Forelimb muscle (tissue), 1 donor: ENCODE data around the gene SH3RF3. TPM values are rescaled to one million over a fixed set of nuclear protein-coding genes. Genes with fewer than 3 reads are reported as not detected.

Experiments
- DNase-seq: peaks from one replicate; pipeline ENCODE4 v3.0.0-alpha.2; 2013; ENCODE audit warnings: low read depth
- polyA plus RNA-seq: library from polyadenylated mRNA; unstranded; fragments of 120-200 nt; gene quantifications from one replicate; pipeline ENCODE4 v1.2.1, GENCODE V29; 2013; ENCODE audit not compliant: insufficient read length

The SH3RF3 gene
- polyA plus RNA-seq, 1 donor, result 3.9 TPM

DNA sequence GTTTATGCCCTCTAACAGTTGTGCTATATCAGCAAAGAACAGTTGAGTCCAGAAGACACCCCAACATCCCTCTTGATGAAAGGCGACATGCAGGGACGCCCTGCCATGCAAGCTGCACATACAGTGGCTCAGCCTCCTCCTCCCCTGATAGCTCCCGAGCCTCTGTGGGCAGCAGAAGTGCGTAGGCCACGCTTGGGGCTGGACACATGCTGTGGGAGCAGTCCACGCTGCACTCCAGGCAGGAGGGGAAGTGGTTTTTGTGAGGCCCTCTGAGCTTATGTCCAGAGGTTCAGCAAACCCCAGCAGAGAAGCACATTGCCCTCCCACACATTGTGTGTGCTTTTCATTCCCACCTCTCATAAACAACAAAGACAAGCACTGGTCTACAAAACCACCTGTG, 322.7 kb downstream of the SH3RF3 start:
- no peak for DNase-seq

- no peak for DNase-seq
Observed at GRCh38 chr2:109452318-109453305, 323.6 kb downstream of the SH3RF3 start.

GRCh38 chr2:109453371-109453995, 324.5 kb downstream of the SH3RF3 start:
- no peak for DNase-seq

GRCh38 chr2:109454304-109454703, 325.3 kb downstream of the SH3RF3 start:
- DNase-seq, result no peak

DNA sequence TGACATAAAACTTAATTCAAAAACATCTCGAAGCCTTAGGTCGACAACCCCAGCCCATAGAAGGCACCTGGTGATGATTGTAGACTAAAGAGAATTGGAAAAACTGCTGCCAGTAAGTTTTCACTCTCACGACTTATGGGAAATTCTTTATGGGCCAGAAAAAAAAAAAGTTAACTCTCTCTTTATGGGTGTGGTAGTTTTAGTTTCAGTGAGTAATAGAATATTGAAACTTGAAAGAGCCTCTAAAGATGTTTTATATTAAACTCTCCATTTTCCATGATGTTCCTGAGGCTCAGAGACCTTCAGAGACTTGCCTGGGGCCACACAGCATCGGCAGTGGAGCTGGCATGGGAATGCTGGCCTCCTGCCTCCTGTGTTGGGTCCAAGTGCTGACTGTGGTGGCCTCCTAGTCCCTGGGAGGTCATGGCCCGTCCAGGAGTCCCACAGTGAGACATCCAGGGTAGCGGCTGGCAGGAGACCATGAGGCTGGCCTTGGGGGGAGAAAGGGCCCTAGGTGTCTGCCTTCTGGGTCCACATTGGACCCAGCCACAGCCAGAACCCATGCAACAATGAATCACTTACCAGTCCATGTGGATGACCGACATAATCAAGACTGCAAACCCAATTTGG, 325.9 kb downstream of the SH3RF3 start:
- no peak for DNase-seq

DNA sequence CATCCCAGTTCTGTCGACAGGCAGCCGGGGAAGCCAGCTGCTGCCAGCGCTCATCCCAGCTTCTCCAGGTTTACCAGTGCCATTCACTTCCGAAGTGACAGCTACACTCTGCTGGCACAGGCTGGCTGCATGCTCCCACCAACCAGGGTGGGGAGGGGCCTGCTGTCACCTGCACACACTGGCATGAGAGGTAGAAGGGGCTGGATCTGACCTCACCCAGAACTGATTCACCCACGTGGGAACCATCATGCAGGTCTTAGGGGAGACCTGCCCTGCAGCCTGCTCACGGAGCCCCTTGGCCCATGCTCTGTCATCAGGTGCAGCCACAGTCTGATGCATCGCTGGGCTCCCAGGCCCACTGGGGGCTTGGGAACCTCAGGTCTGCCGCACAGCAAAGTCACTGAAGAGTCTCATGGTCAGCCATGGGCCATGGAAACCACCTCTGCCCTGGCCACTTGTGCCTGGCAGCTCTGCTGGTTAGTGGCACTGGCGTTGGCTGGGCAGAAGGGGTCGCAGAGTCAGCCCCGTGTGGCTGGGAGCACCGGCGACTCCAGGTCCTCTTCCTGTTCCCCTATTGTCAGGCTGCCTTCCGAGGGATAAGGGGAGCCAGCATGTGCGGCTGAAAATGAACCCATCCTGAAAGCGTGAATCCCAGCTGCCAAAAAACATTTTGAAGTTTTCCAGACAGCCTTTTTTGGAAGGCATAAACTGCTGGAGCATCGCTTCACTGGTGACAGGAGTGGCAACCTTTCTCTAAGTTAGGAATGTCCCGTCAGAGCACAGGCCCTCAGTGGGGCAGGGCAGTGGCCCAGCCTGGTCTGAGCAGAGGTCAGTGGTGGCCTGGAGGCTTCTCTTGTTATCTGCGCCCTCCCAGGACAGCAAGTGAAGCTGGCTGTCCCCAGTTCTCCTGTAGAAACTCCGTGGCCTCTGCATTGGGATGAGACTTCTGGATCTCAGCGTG, 327.0 kb downstream of the SH3RF3 start:
- DNase-seq, result no peak

DNA sequence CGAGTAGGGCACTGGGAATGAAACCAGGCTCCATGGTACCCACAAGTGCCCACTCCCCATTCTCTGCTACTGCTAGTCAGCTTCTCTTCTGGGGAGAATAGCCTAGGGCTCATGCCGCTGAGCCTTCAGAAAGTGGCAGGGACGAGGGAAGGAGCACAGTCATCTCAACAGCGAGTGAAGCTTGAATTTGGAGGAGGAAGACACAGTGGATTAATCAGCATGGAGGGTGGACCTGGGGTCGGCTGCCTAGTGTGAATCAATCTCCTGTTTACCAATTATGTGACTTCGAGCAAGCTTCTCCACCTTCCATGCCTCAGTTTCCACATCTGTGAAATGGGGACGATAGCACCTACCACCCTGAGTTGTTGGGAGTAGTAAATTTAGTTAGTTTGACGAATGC, 327.8 kb downstream of the SH3RF3 start:
- no peak for DNase-seq

DNA sequence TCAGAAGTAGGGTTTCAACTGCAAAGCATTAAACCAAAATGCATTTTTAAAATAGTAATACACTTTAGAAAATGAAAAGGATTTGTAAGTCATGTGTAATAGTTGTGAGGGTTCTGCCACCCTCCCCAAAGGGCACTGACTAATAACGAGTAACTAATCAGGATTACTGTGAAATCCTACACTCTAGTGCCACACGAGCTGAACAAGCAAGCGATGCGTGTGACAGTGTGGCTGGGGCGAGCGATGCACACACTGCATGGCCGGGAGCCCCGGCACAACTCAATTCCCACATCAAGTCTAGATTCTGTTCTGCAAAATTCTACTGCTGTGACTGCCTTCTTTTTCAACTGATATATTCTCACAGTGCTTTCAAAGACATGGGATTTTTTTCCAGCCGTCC, 328.4 kb downstream of the SH3RF3 start:
- DNase-seq, result no peak

- DNase-seq, result no peak
Observed at GRCh38 chr2:109457794-109458193, 328.8 kb downstream of the SH3RF3 start.

GRCh38 chr2:109458512-109458911, 329.5 kb downstream of the SH3RF3 start:
- no peak for DNase-seq

DNA sequence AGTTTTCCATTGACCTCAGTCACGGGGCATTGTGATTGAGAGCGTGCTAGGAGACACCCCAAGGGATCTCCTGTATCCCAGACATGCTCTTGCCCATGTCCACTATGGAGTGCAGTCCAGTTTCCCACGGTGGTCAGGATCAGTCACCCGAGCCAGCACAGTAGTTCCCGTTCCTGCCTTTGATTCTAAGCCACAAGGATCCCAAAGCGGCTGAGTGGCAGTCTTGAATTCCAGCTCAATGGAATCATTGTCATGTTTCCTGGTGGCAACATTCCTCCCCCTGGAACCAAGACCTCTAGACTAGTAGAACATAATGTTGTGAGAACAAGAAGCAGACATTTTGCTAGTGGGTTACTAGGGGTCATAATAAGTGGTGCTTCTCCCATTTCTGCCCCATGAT, 330.5 kb downstream of the SH3RF3 start:
- no peak for DNase-seq

DNA sequence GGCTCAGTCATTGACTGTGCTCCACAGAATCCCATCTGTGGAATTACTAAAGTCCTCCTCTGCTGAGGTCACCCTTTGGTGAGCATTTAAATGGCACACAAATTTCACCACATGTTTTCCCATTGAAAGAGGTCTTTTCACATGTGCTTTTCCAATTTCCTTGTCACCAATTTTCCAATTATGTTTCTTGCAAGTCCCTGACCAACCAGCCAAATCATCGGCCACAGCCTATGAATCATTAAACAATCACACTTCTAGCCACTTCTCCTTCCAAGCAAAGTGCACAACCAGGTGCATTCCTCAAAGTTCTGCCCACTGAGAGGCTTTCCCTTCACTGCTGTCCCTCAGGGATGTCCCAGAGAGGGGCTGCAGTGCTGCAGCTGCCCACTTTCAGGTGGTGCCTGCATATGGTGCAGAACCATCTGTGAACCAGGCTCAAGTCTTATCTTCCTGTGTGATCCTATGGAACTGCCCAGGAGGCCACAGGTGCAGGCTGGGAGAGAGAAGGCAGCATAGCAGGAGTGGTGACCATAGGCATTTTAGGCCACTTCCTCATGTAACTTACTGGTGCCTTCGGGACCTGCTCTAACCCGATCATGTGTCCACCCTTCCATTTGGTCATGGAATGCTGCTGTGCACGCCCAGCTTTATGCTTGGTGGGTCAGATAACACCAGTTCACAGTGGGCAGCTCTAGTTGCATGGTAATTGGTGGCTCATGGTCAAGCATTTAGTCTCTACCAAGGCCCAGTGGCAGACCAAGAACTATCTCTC, 331.7 kb downstream of the SH3RF3 start:
- no peak for DNase-seq

- no peak for DNase-seq
Observed at GRCh38 chr2:109463236-109463635, 334.2 kb downstream of the SH3RF3 start.

- DNase-seq, result no peak
Observed at GRCh38 chr2:109463891-109464290, 334.9 kb downstream of the SH3RF3 start.

- DNase-seq, result no peak
Observed at GRCh38 chr2:109466674-109467575, 337.9 kb downstream of the SH3RF3 start.

DNA sequence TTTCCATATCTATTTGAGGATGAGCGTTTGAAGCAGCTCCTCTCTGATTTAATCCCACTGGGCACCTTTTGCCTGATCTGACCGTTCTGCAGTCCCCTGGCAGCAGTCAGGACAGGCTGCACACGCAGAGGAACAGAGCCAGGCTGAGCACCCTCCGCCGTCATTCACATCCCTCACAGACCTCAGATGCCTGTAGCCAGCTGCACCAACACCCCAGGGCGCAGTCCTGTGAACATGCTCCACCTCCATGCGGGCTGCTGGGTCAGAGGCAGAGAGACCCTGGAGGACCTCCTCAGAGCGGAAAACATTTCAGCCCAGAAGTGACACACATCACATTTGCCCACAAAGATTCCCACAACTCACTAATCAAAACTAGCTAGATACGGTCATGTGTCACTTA, 338.7 kb downstream of the SH3RF3 start:
- no peak for DNase-seq

DNA sequence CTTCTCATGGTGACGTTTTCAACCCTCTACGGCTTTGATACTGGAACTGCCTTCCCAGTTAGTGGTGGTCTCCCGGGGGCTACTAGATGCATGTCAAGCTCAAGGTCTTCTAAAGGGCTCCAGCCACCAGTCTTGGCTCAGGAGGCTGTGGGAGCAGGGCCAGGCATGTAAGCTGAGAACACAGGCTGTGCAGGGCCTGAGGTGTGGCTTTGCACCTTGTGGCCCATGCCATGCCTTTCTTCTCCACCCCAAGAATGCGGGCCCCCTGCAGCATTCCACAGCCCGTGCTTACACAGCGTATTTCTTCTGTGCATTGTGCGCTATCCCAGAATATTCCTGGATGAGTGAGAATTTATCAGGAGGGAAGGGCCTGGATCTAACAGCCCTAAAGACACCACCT, 339.9 kb downstream of the SH3RF3 start:
- DNase-seq, result no peak

GRCh38 chr2:109471658-109472057, 342.7 kb downstream of the SH3RF3 start:
- DNase-seq, result no peak

DNA sequence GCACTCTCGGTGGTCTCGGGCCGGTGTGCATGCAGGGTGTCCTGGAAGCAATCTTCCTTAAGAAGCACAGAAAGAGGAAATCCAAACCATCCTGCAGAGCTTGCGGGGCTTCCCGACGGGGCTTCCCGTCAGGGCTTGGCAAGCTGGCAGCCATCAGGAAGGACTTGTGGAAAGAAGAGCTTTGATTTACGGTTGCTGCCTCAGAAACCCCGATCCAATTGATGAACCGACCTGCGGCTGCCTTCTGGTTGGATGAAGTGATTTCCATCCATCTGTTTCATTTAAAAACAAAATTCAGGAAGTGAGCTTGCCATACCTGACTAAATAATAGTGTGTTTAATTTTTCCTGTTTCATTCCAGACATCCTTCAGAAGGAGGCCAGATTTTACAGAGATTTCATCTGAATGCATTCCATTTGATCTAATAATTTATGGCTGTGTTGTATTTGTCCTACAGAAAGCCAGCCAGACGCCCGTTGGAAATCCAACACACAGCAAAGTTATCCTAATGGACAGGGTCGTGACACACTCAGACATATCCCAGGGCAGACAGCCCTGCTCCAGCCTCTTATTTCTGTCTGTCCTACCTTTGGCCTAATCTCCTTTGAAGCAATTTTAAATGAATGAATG, 343.4 kb downstream of the SH3RF3 start:
- DNase-seq, result no peak
